ENCODE results near the gene APEH.

DNA sequence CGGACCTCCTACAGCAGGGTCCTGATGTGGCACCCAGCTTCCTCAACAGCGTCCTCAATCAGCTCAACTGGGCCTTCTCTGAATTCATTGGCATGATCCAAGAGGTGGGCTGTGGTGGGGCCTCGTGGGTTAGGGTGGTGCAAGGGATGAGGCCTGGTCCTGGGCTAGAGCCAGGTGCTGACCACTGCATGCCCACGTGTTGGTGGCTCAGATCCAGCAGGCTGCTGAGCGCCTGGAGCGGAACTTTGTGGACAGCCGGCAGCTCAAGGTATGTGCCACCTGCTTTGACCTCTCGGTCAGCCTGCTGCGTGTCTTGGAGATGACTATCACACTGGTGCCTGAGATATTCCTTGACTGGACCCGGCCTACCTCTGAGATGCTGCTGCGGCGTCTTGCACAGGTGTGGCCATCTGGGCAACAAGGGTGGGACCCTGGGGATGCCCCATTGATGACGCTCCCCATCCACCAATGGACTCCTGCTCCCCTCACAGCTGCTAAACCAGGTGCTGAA is 41.5 kb downstream of the APEH start:
- TF ChIP-seq, protein P1, sequence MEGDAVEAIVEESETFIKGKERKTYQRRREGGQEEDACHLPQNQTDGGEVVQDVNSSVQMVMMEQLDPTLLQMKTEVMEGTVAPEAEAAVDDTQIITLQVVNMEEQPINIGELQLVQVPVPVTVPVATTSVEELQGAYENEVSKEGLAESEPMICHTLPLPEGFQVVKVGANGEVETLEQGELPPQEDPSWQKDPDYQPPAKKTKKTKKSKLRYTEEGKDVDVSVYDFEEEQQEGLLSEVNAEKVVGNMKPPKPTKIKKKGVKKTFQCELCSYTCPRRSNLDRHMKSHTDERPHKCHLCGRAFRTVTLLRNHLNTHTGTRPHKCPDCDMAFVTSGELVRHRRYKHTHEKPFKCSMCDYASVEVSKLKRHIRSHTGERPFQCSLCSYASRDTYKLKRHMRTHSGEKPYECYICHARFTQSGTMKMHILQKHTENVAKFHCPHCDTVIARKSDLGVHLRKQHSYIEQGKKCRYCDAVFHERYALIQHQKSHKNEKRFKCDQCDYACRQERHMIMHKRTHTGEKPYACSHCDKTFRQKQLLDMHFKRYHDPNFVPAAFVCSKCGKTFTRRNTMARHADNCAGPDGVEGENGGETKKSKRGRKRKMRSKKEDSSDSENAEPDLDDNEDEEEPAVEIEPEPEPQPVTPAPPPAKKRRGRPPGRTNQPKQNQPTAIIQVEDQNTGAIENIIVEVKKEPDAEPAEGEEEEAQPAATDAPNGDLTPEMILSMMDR (IDR thresholded peaks at IDR 0.05; ENCODE audit: poor library complexity, severe bottlenecking), result no peak
- TF ChIP-seq POLR2AphosphoS5 (IDR thresholded peaks at IDR 0.05) (no peak), EZH2 (IDR thresholded peaks at IDR 0.05; ENCODE audit: borderline replicate concordance, insufficient read depth, low read length, poor library complexity, severe bottlenecking) (no peak), EP300 (conservative IDR thresholded peaks at IDR 0.05; ENCODE audit: poor library complexity, severe bottlenecking) (no peak), RAD21 (conservative IDR thresholded peaks at IDR 0.05) (no peak), TAF1 (IDR thresholded peaks at IDR 0.05; ENCODE audit: low read depth) (no peak), MXI1 (conservative IDR thresholded peaks at IDR 0.05; ENCODE audit: poor library complexity, severe bottlenecking) (no peak), REST (IDR thresholded peaks at IDR 0.05; ENCODE audit: borderline replicate concordance) (no peak)

All from neural cell (in vitro differentiated cells).